A549 (cell line): Measurements from ENCODE around the gene TRMT1L. TPM values are rescaled to one million over a fixed set of nuclear protein-coding genes. Genes with fewer than 3 reads are reported as not detected.
"Not testable (repeated sequence)": the region's sequence is repeated elsewhere in the genome, so short reads cannot be mapped to it uniquely, and the experiment has no call there.

Source experiments
- ATAC-seq, 2 experiments: fragments of 200-7000 bp in 1 of 2; fragments of >200 bp in 1 of 2; cut with Nextera tagmentation in 1 of 2; cut with Tn5 transposase in 1 of 2; 3 replicates each; pipeline versions ENCODE4 v1.8.0 to v1.9.1; 2018 to 2020; ENCODE audit warnings: mild to moderate bottlenecking in 1 of 2, moderate library complexity in 1 of 2
- CTCF ChIA-PET: fragments of 300-600 bp; sonication (Branson Sonifier 250); formaldehyde crosslinking; extraction: SDS; loops from one replicate; lab custom pipeline; 2021; ENCODE audit warnings: antibody characterized with exemption, inconsistent platforms; lab: Yijun Ruan, JAX
- POLR2A ChIA-PET: fragments of 350-600 bp; formaldehyde crosslinking; extraction: SDS; loops from one replicate; lab custom pipeline; 2021; ENCODE audit warnings: antibody characterized with exemption, inconsistent platforms; lab: Yijun Ruan, JAX
- DNase-seq, 2 experiments: peaks; one replicate each; pipeline versions ENCODE4 v3.0.0 to v3.0.0-alpha.2; 2011 to 2016; ENCODE audit warnings: low read depth in 1 of 2, low spot score in 1 of 2
- FAIRE-seq: peaks from 2 replicates; lab custom pipeline; 2011; peaks lifted over from hg19 to GRCh38; lab: Jason Lieb, UNC
- H3K27ac ChIP-seq, 2 experiments: fragments of >200 bp; sonication (Bioruptor Twin); formaldehyde crosslinking; 3 replicates each; pipeline ENCODE4 v1.5.1; 2016 to 2017
- H3K4me1 ChIP-seq: fragments of >200 bp; sonication (Bioruptor Twin); formaldehyde crosslinking; 3 replicates; pipeline ENCODE4 v1.6.1; 2016
- H3K4me2 ChIP-seq: fragments of >200 bp; sonication (Bioruptor Twin); formaldehyde crosslinking; 3 replicates; pipeline ENCODE4 v1.6.1; 2016
- H3K4me3 ChIP-seq: fragments of >200 bp; sonication (Bioruptor Twin); formaldehyde crosslinking; 3 replicates; pipeline ENCODE4 v1.5.1; 2016
- H3K9me3 ChIP-seq: fragments of >200 bp; sonication (Bioruptor Twin); formaldehyde crosslinking; 3 replicates; pipeline ENCODE4 v1.6.1; 2016
- BHLHE40 ChIP-seq: IDR thresholded peaks from 2 replicates; pipeline ENCODE4 v1.6.1; 2012; ENCODE audit warnings: low read depth, low read length, inconsistent platforms
- CBX2 ChIP-seq: fragments of 200-600 bp; sonication (generic); IDR thresholded peaks from 2 replicates; pipeline ENCODE4 v1.6.1; 2016; ENCODE audit warnings: low read depth, mild to moderate bottlenecking, borderline replicate concordance
- CHD2 ChIP-seq: fragments of 150-350 bp; IDR thresholded peaks from 2 replicates; pipeline ENCODE4 v1.6.1; 2014; ENCODE audit warnings: low read length; ENCODE audit not compliant: partially characterized antibody
- EHMT2 ChIP-seq: fragments of 200-600 bp; sonication (generic); IDR thresholded peaks from 2 replicates; pipeline ENCODE4 v1.6.1; 2016; ENCODE audit warnings: antibody characterized with exemption, low read depth, mild to moderate bottlenecking, moderate library complexity
- FOXS1 ChIP-seq: fragments of 250-450 bp; sonication (Bioruptor Pico); IDR thresholded peaks from 2 replicates; pipeline ENCODE4 v1.5.0; 2020; ENCODE audit warnings: mild to moderate bottlenecking, moderate library complexity
- HDAC2 ChIP-seq: fragments of 200-600 bp; sonication (generic); IDR thresholded peaks from 2 replicates; pipeline ENCODE4 v1.6.1; 2016
- HEYL ChIP-seq: fragments of 250-450 bp; sonication (Bioruptor Pico); IDR thresholded peaks from 2 replicates; pipeline ENCODE4 v1.8.0; 2021; ENCODE audit warnings: mild to moderate bottlenecking, moderate library complexity
- HOXB13 ChIP-seq: fragments of 250-450 bp; sonication (Bioruptor Pico); IDR thresholded peaks from 2 replicates; pipeline ENCODE4 v1.5.0; 2020; ENCODE audit warnings: low read depth, mild to moderate bottlenecking, moderate library complexity
- HOXB5 ChIP-seq: fragments of 250-450 bp; sonication (Bioruptor Pico); IDR thresholded peaks from 2 replicates; pipeline ENCODE4 v1.5.0; 2020; ENCODE audit warnings: mild to moderate bottlenecking, moderate library complexity
- JUN ChIP-seq, 2 experiments: fragments of >200 bp; sonication (Bioruptor Twin); formaldehyde crosslinking; IDR thresholded peaks; 2 replicates in 1 of 2; 3 replicates in 1 of 2; pipeline ENCODE4 v1.6.1; 2016 to 2017
- POLR2A ChIP-seq: IDR thresholded peaks from 2 replicates; pipeline ENCODE4 v1.6.1; 2012; ENCODE audit warnings: mild to moderate bottlenecking, low read length
- RAD21 ChIP-seq, 2 experiments: fragments of >200 bp in 1 of 2; sonication (Bioruptor Twin) in 1 of 2; formaldehyde crosslinking in 1 of 2; IDR thresholded peaks in 1 of 2; conservative IDR thresholded peaks in 1 of 2; 2 replicates in 1 of 2; 3 replicates in 1 of 2; pipeline ENCODE4 v1.6.1; 2012 to 2018; ENCODE audit warnings: inconsistent platforms in 1 of 2
- RARB ChIP-seq: fragments of 250-450 bp; sonication (Bioruptor Pico); IDR thresholded peaks from 2 replicates; pipeline ENCODE4 v1.8.0; 2021; ENCODE audit warnings: mild to moderate bottlenecking, moderate library complexity
- RFX5 ChIP-seq: fragments of 450-650 bp; IDR thresholded peaks from 2 replicates; pipeline ENCODE4 v1.7.1; 2014; ENCODE audit warnings: antibody characterized with exemption, mild to moderate bottlenecking, moderate library complexity
- SMC3 ChIP-seq: fragments of >200 bp; sonication (Bioruptor Twin); formaldehyde crosslinking; IDR thresholded peaks from 3 replicates; pipeline ENCODE4 v1.6.1; 2018; ENCODE audit warnings: inconsistent platforms
- SREBF2 ChIP-seq: fragments of 450-650 bp; IDR thresholded peaks from 2 replicates; pipeline ENCODE4 v1.6.1; 2014; ENCODE audit warnings: mild to moderate bottlenecking, moderate library complexity
- TP53 ChIP-seq: fragments of 250-450 bp; sonication (Bioruptor Pico); IDR thresholded peaks from 2 replicates; pipeline ENCODE4 v1.5.0; 2021; ENCODE audit warnings: mild to moderate bottlenecking, moderate library complexity
- ZFP36 ChIP-seq: fragments of 450-650 bp; IDR thresholded peaks from 2 replicates; pipeline ENCODE4 v1.6.1; 2014; ENCODE audit warnings: borderline replicate concordance; ENCODE audit not compliant: partially characterized antibody
- ZNF302 ChIP-seq: fragments of 250-450 bp; sonication (Bioruptor Pico); IDR thresholded peaks from 2 replicates; pipeline ENCODE4 v1.9.0; 2021; ENCODE audit warnings: inconsistent platforms, mild to moderate bottlenecking, moderate library complexity
- WGBS: methylation state at CpG from one replicate; pipeline ENCODE4 v1.1.6; 2017; ENCODE audit errors: missing lambda C conversion rate; 5-methylcytosine and 5-hydroxymethylcytosine counted together
- polyA plus RNA-seq, 4 experiments: library from polyadenylated mRNA; depleted of rRNA in 3 of 4; stranded (reverse); fragments of >200 nt; fragmentation: RNase III in 1 of 4; extraction: RNeasy Plus Mini Kit Qiagen cat#74134 plus additional on column Dnase treatment in 1 of 4; gene quantifications; 2 replicates in 3 of 4; 3 replicates in 1 of 4; pipeline ENCODE4 v1.2.3, GENCODE V29; 2011 to 2017
- TF ChIP-seq, protein P1 (sequence below): IDR thresholded peaks from 2 replicates; pipeline ENCODE4 v1.6.1; 2012
- TF ChIP-seq, protein P2 (sequence below): fragments of 250-450 bp; sonication (Bioruptor Pico); IDR thresholded peaks from 2 replicates; pipeline ENCODE4 v1.5.0; 2020; ENCODE audit warnings: low read depth, mild to moderate bottlenecking, moderate library complexity
- TF ChIP-seq, protein P3 (sequence below): fragments of >200 bp; sonication (Bioruptor Twin); formaldehyde crosslinking; IDR thresholded peaks from 3 replicates; pipeline ENCODE4 v1.5.1; 2016
- TF ChIP-seq, protein P4 (sequence below): fragments of 450-650 bp; IDR thresholded peaks from 2 replicates; pipeline ENCODE4 v1.6.1; 2014; ENCODE audit warnings: antibody characterized with exemption
- TF ChIP-seq, protein P5 (sequence below): fragments of 250-450 bp; sonication (Bioruptor Pico); IDR thresholded peaks from 2 replicates; pipeline ENCODE4 v1.5.0; 2021; ENCODE audit warnings: mild to moderate bottlenecking, moderate library complexity, borderline replicate concordance
- TF ChIP-seq, protein P6 (sequence below): fragments of >200 bp; sonication (Bioruptor Twin); formaldehyde crosslinking; IDR thresholded peaks from 3 replicates; pipeline ENCODE4 v1.6.1; 2016
- TF ChIP-seq, protein P7 (sequence below): fragments of 150-350 bp; IDR thresholded peaks from 2 replicates; pipeline ENCODE4 v1.6.1; 2014; ENCODE audit warnings: low read depth, mild to moderate bottlenecking, low read length

The TRMT1L gene
- polyA plus RNA-seq, 2 of the 4 experiments (the other 2 are of a cell fraction) = 17.3 to 45.1 TPM

GRCh38 chr1:185156854-185157598 lies at the start of gene TRMT1L, which contains the start of gene SWT1 (continued):
- TF ChIP-seq JUN (IDR thresholded peaks at IDR 0.05) (peak; percentile 87 to 94; a peak in 4 of 5 replicates), SREBF2 (no peak), ZFP36 (no peak), FOXS1 (CRISPR knock-in tag) (no peak), RARB (CRISPR knock-in tag) (no peak), CBX2 (no peak), BHLHE40 (no peak), CHD2 (no peak), SMC3 (no peak)
- TF ChIP-seq, protein P1, sequence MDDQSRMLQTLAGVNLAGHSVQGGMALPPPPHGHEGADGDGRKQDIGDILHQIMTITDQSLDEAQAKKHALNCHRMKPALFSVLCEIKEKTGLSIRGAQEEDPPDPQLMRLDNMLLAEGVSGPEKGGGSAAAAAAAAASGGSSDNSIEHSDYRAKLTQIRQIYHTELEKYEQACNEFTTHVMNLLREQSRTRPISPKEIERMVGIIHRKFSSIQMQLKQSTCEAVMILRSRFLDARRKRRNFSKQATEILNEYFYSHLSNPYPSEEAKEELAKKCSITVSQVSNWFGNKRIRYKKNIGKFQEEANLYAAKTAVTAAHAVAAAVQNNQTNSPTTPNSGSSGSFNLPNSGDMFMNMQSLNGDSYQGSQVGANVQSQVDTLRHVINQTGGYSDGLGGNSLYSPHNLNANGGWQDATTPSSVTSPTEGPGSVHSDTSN = peak; percentile 60; the same call in 1 of the 2 replicates
- TF ChIP-seq, protein P2, sequence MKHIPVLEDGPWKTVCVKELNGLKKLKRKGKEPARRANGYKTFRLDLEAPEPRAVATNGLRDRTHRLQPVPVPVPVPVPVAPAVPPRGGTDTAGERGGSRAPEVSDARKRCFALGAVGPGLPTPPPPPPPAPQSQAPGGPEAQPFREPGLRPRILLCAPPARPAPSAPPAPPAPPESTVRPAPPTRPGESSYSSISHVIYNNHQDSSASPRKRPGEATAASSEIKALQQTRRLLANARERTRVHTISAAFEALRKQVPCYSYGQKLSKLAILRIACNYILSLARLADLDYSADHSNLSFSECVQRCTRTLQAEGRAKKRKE (CRISPR knock-in tag) = no peak

DNA sequence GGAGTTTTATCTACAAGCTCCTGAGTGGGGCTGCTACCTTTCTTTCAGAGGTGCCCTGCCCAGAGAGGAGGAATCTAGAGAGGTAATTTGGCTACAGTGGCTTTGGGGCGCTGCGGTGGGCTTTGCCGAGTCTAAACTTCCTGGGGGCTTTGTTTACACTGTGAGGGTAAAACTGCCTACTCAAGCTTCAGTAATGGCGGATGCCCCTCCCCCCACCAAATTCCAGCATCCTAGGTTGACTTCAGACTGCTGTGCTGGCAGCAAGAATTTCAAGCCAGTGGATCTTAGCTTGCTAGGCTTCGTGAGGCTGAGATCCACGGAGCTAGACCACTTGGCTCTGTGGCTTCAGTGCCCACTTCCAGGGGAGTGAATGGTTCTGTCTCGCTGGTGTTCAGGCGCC lies 44.1 kb upstream of the TRMT1L start:
- no peak overlapping the region for H3K4me3 ChIP-seq
- 90% methylated on average over 5 of the region's 8 CpGs for WGBS
- no peak overlapping the region for H3K27ac ChIP-seq
- no peak overlapping the region for H3K4me2 ChIP-seq
- POLR2A ChIA-PET = no interaction called here
- TF ChIP-seq, protein P3, sequence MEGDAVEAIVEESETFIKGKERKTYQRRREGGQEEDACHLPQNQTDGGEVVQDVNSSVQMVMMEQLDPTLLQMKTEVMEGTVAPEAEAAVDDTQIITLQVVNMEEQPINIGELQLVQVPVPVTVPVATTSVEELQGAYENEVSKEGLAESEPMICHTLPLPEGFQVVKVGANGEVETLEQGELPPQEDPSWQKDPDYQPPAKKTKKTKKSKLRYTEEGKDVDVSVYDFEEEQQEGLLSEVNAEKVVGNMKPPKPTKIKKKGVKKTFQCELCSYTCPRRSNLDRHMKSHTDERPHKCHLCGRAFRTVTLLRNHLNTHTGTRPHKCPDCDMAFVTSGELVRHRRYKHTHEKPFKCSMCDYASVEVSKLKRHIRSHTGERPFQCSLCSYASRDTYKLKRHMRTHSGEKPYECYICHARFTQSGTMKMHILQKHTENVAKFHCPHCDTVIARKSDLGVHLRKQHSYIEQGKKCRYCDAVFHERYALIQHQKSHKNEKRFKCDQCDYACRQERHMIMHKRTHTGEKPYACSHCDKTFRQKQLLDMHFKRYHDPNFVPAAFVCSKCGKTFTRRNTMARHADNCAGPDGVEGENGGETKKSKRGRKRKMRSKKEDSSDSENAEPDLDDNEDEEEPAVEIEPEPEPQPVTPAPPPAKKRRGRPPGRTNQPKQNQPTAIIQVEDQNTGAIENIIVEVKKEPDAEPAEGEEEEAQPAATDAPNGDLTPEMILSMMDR = no peak
- TF ChIP-seq ZNF302 (CRISPR knock-in tag) (no peak), FOXS1 (CRISPR knock-in tag) (no peak), HOXB5 (CRISPR knock-in tag) (no peak), HEYL (CRISPR knock-in tag) (no peak), HOXB13 (CRISPR knock-in tag) (no peak), HDAC2 (no peak), RAD21 (conservative IDR thresholded peaks at IDR 0.05 in 1 of 2, IDR thresholded peaks at IDR 0.05 in 1 of 2) (no peak), RFX5 (no peak), EHMT2 (no peak), POLR2A (no peak), TP53 (CRISPR knock-in tag) (no peak), CBX2 (no peak)
- TF ChIP-seq, protein P4, sequence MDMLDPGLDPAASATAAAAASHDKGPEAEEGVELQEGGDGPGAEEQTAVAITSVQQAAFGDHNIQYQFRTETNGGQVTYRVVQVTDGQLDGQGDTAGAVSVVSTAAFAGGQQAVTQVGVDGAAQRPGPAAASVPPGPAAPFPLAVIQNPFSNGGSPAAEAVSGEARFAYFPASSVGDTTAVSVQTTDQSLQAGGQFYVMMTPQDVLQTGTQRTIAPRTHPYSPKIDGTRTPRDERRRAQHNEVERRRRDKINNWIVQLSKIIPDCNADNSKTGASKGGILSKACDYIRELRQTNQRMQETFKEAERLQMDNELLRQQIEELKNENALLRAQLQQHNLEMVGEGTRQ = no peak
- TF ChIP-seq, protein P5, sequence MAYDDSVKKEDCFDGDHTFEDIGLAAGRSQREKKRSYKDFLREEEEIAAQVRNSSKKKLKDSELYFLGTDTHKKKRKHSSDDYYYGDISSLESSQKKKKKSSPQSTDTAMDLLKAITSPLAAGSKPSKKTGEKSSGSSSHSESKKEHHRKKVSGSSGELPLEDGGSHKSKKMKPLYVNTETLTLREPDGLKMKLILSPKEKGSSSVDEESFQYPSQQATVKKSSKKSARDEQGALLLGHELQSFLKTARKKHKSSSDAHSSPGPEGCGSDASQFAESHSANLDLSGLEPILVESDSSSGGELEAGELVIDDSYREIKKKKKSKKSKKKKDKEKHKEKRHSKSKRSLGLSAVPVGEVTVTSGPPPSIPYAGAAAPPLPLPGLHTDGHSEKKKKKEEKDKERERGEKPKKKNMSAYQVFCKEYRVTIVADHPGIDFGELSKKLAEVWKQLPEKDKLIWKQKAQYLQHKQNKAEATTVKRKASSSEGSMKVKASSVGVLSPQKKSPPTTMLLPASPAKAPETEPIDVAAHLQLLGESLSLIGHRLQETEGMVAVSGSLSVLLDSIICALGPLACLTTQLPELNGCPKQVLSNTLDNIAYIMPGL (CRISPR knock-in tag) = no peak
- TF ChIP-seq, protein P6, sequence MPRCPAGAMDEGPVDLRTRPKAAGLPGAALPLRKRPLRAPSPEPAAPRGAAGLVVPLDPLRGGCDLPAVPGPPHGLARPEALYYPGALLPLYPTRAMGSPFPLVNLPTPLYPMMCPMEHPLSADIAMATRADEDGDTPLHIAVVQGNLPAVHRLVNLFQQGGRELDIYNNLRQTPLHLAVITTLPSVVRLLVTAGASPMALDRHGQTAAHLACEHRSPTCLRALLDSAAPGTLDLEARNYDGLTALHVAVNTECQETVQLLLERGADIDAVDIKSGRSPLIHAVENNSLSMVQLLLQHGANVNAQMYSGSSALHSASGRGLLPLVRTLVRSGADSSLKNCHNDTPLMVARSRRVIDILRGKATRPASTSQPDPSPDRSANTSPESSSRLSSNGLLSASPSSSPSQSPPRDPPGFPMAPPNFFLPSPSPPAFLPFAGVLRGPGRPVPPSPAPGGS = no peak
- TF ChIP-seq, protein P7, sequence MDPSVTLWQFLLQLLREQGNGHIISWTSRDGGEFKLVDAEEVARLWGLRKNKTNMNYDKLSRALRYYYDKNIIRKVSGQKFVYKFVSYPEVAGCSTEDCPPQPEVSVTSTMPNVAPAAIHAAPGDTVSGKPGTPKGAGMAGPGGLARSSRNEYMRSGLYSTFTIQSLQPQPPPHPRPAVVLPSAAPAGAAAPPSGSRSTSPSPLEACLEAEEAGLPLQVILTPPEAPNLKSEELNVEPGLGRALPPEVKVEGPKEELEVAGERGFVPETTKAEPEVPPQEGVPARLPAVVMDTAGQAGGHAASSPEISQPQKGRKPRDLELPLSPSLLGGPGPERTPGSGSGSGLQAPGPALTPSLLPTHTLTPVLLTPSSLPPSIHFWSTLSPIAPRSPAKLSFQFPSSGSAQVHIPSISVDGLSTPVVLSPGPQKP = no peak
- TF ChIP-seq, all 56 proteins: peak for 0
- no peak for FAIRE-seq
- no peak for DNase-seq
- no peak for ATAC-seq
- Histone ChIP-seq H3K4me1 (no peaks in the 10 kb centered on the region), H3K9me3 (no peaks in the 10 kb centered on the region; the same call in 2 of the 3 replicates)
- CTCF ChIA-PET = interaction anchor here (0.6 to 1.2 kb wide), 3 partner anchors 18 to 73 kb away, joined by 3 read pairs; no protein-coding TSS in a partner anchor

- H3K9me3 ChIP-seq, CTCF ChIA-PET, H3K4me1 ChIP-seq, DNase-seq, H3K27ac ChIP-seq, H3K4me2 ChIP-seq, H3K4me3 ChIP-seq, FAIRE-seq, ATAC-seq, POLR2A ChIA-PET: not testable (repeated sequence)
- WGBS = 71% methylated on average over 4 of the region's 4 CpGs
These were observed 42.0 kb upstream of the TRMT1L start for GRCh38 chr1:185198712-185199111.
